ENCODE measurements around the gene KLHL29. TPM values are rescaled to one million over a fixed set of nuclear protein-coding genes. Genes with fewer than 3 reads are reported as not detected.

The KLHL29 gene
- total and polyA plus RNA-seq, 2 experiments from 2014 or later: 1.9 to 6.4 TPM

GRCh38 chr2:23698116-23698693, 313.2 kb downstream of the KLHL29 start:
- H3K9me3 ChIP-seq (ENCODE audit: low read depth): no peaks in the 10 kb centered on the region
- H2AFZ ChIP-seq: no peak overlapping the region
- no peak overlapping the region for H3K9ac ChIP-seq
- H3K4me3 ChIP-seq: no peak overlapping the region
- 95 to 98% methylated on average over 6 of the region's 6 CpGs for WGBS, 2 experiments (ENCODE audit: low coverage in 1 of 2, low lambda C conversion rate in 2 of 2, missing lambda C conversion rate in 2 of 2)
- H3K79me2 ChIP-seq (ENCODE audit: insufficient read depth): no peaks in the 10 kb centered on the region
- TF ChIP-seq EZH2phosphoT487 (IDR thresholded peaks at IDR 0.05; ENCODE audit: insufficient read depth, low read depth) (no peak), EZH2 (IDR thresholded peaks at IDR 0.05; ENCODE audit: insufficient read depth, poor library complexity, severe bottlenecking) (no peak)
- no peaks in the 10 kb centered on the region for H3K27me3 ChIP-seq (replicated peaks; ENCODE audit: insufficient read depth)
- DNase-seq: no peak
- H3K9me2 ChIP-seq (ENCODE audit: insufficient read depth): no peaks in the 10 kb centered on the region
- H3K36me3 ChIP-seq (ENCODE audit: low read depth): peaks cover 4% of the 10 kb centered on the region; the same call in 1 of the 2 replicates
- in situ Hi-C loops (cut with MboI): no loop called here
- H3F3A ChIP-seq (ENCODE audit: insufficient read depth): no peaks in the 10 kb centered on the region
- H4K20me1 ChIP-seq (ENCODE audit: insufficient read depth): no peaks in the 10 kb centered on the region
- H3K4me1 ChIP-seq (ENCODE audit: insufficient read depth): no peaks in the 10 kb centered on the region
- no peak overlapping the region for H3K4me2 ChIP-seq (ENCODE audit: unreplicated experiment)
- H3K27ac ChIP-seq: no peak overlapping the region

GRCh38 chr2:23698721-23699579, 314.0 kb downstream of the KLHL29 start:
- no peak overlapping the region for H2AFZ ChIP-seq
- H3K9me3 ChIP-seq (ENCODE audit: low read depth): no peaks in the 10 kb centered on the region
- WGBS, 2 experiments (ENCODE audit: low coverage in 1 of 2, low lambda C conversion rate in 2 of 2, missing lambda C conversion rate in 2 of 2): 90 to 92% methylated on average over 16 to 17 of the region's 17 CpGs
- no peaks in the 10 kb centered on the region for H4K20me1 ChIP-seq (ENCODE audit: insufficient read depth)
- H3K27ac ChIP-seq: no peak overlapping the region
- no peaks in the 10 kb centered on the region for H3K79me2 ChIP-seq (ENCODE audit: insufficient read depth)
- in situ Hi-C loops (cut with MboI): no loop called here
- H3K4me2 ChIP-seq (ENCODE audit: unreplicated experiment): no peak overlapping the region
- no peaks in the 10 kb centered on the region for H3F3A ChIP-seq (ENCODE audit: insufficient read depth)
- H3K9ac ChIP-seq: no peak overlapping the region
- peaks cover 4% of the 10 kb centered on the region; the same call in 1 of the 2 replicates for H3K36me3 ChIP-seq (ENCODE audit: low read depth)
- H3K4me3 ChIP-seq: no peak overlapping the region
- no peaks in the 10 kb centered on the region for H3K27me3 ChIP-seq (replicated peaks; ENCODE audit: insufficient read depth)
- H3K9me2 ChIP-seq (ENCODE audit: insufficient read depth): no peaks in the 10 kb centered on the region
- H3K4me1 ChIP-seq (ENCODE audit: insufficient read depth): no peaks in the 10 kb centered on the region
- DNase-seq: no peak
- TF ChIP-seq EZH2phosphoT487 (IDR thresholded peaks at IDR 0.05; ENCODE audit: insufficient read depth, low read depth): no peak

GRCh38 chr2:23699580-23699925, 314.6 kb downstream of the KLHL29 start:
- Histone ChIP-seq H2AFZ (no peak overlapping the region), H3K27ac (no peak overlapping the region), H3K9me2 (ENCODE audit: insufficient read depth) (no peaks in the 10 kb centered on the region), H3K27me3 (replicated peaks; ENCODE audit: insufficient read depth) (no peaks in the 10 kb centered on the region), H3K79me2 (ENCODE audit: insufficient read depth) (no peaks in the 10 kb centered on the region), H3K9me3 (ENCODE audit: low read depth) (no peaks in the 10 kb centered on the region), H3K9ac (no peak overlapping the region), H3K4me3 (no peak overlapping the region), H3K4me1 (ENCODE audit: insufficient read depth) (no peaks in the 10 kb centered on the region), H4K20me1 (ENCODE audit: insufficient read depth) (no peaks in the 10 kb centered on the region), H3F3A (ENCODE audit: insufficient read depth) (no peaks in the 10 kb centered on the region), H3K36me3 (ENCODE audit: low read depth) (peaks cover 4% of the 10 kb centered on the region; the same call in 1 of the 2 replicates), H3K4me2 (ENCODE audit: unreplicated experiment) (no peak overlapping the region)
- no peak for TF ChIP-seq EZH2phosphoT487 (IDR thresholded peaks at IDR 0.05; ENCODE audit: insufficient read depth, low read depth)
- no peak for TF ChIP-seq EZH2 (IDR thresholded peaks at IDR 0.05; ENCODE audit: insufficient read depth, poor library complexity, severe bottlenecking)
- DNase-seq: no peak
- in situ Hi-C loops (cut with MboI): no loop called here
- WGBS, 2 experiments (ENCODE audit: low coverage in 1 of 2, low lambda C conversion rate in 2 of 2, missing lambda C conversion rate in 2 of 2): 96 to 98% methylated on average over 5 of the region's 5 CpGs

GRCh38 chr2:23700627-23701026, 315.6 kb downstream of the KLHL29 start:
- Histone ChIP-seq H2AFZ (no peak overlapping the region), H3K79me2 (ENCODE audit: insufficient read depth) (no peaks in the 10 kb centered on the region), H3K36me3 (ENCODE audit: low read depth) (peaks cover 4% of the 10 kb centered on the region; the same call in 1 of the 2 replicates), H3K4me2 (ENCODE audit: unreplicated experiment) (no peak overlapping the region), H3K9ac (no peak overlapping the region), H3K4me3 (no peak overlapping the region), H4K20me1 (ENCODE audit: insufficient read depth) (no peaks in the 10 kb centered on the region), H3K9me2 (ENCODE audit: insufficient read depth) (no peaks in the 10 kb centered on the region), H3K9me3 (ENCODE audit: low read depth) (no peaks in the 10 kb centered on the region), H3K27me3 (replicated peaks; ENCODE audit: insufficient read depth) (no peaks in the 10 kb centered on the region), H3K27ac (no peak overlapping the region), H3K4me1 (ENCODE audit: insufficient read depth) (no peaks in the 10 kb centered on the region), H3F3A (ENCODE audit: insufficient read depth) (no peaks in the 10 kb centered on the region)
- no peak for DNase-seq
- TF ChIP-seq EZH2 (IDR thresholded peaks at IDR 0.05; ENCODE audit: insufficient read depth, poor library complexity, severe bottlenecking) (no peak), EZH2phosphoT487 (IDR thresholded peaks at IDR 0.05; ENCODE audit: insufficient read depth, low read depth) (no peak)
- in situ Hi-C loops (cut with MboI): no loop called here
- WGBS, 2 experiments (ENCODE audit: low coverage in 1 of 2, low lambda C conversion rate in 2 of 2, missing lambda C conversion rate in 2 of 2): 95 to 100% methylated on average over 5 of the region's 5 CpGs

Data from GM23248 (cell line).